ENCODE measurements around the gene POLRMT. TPM values are rescaled to one million over a fixed set of nuclear protein-coding genes. Genes with fewer than 3 reads are reported as not detected.
"Not testable (repeated sequence)": the region's sequence is repeated elsewhere in the genome, so short reads cannot be mapped to it uniquely, and the experiment has no call there.

POLRMT gene
- total RNA-seq, 2 donors from 2014 or later: 34.7 to 106 TPM

DNA sequence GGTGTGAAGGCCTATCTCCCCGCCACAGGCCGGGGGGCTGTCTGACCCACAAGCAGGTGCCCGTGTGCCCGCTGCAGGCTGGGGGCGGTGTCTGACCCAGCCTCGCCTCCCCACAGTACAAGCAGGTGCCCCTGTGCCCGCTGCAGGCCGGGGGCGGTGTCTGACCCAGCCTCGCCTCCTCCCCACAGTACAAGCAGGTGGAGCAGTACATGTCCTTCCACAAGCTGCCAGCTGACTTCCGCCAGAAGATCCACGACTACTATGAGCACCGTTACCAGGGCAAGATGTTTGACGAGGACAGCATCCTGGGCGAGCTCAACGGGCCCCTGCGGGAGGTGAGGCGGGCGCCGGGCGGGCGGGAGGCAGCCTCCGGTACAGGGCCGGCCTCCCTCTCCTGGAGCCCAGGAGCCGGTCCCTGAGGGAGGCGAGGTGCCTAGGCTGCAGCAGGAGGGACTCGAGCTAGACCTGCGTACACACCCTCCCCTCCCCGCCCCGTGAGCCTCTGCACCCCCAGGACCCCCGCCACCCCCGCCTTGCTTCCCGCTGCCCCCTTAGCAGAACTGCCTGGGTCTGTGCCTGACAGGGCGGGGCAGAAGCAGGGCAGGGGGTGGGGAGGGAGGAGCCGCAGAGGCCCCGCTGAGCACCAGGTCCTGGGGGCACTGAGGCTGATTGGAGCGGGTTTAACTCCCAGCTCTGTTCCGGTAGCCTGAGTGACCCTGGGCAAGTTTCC, 23.1 kb downstream of the POLRMT start:
- Histone ChIP-seq H3K27me3 (replicated peaks; ENCODE audit: insufficient read depth) (no peaks in the 10 kb centered on the region), H3K9me3 (no peaks in the 10 kb centered on the region), H3K36me3 (no peaks in the 10 kb centered on the region), H3K4me1 (replicated peaks) (no peaks in the 10 kb centered on the region), H3K4me3 (no peak overlapping the region), H3K27ac (no peak overlapping the region)
- DNase-seq (ENCODE audit: low spot score): no peak
- TF ChIP-seq, protein P1, sequence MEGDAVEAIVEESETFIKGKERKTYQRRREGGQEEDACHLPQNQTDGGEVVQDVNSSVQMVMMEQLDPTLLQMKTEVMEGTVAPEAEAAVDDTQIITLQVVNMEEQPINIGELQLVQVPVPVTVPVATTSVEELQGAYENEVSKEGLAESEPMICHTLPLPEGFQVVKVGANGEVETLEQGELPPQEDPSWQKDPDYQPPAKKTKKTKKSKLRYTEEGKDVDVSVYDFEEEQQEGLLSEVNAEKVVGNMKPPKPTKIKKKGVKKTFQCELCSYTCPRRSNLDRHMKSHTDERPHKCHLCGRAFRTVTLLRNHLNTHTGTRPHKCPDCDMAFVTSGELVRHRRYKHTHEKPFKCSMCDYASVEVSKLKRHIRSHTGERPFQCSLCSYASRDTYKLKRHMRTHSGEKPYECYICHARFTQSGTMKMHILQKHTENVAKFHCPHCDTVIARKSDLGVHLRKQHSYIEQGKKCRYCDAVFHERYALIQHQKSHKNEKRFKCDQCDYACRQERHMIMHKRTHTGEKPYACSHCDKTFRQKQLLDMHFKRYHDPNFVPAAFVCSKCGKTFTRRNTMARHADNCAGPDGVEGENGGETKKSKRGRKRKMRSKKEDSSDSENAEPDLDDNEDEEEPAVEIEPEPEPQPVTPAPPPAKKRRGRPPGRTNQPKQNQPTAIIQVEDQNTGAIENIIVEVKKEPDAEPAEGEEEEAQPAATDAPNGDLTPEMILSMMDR (IDR thresholded peaks at IDR 0.05): no peak
- TF ChIP-seq POLR2A (IDR thresholded peaks at IDR 0.05) (no peak), POLR2AphosphoS5 (IDR thresholded peaks at IDR 0.05) (no peak)
- intact Hi-C loops (cut with DNase I): no loop called here
- 42% methylated on average over 35 of the region's 38 CpGs for WGBS

DNA sequence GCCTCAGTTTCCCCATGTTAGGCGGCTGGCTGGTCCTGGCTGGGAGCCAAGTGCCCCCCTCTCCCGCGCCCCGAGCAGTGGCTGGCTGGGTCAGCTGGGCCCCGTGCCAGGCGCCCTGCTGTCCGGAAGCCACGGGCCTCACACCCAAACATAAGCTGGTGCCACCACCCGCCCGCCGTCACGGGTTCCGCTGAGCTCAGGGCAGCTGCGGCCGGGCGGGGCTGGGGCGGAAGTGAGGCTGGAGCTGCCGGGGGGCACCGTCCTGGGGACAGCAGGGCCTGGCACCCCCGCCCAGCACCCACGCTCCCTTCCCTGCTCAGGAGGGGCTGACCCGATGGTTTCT, 24.4 kb downstream of the POLRMT start:
- 64% methylated on average over 22 of the region's 22 CpGs for WGBS
- Histone ChIP-seq H3K9me3 (no peaks in the 10 kb centered on the region), H3K27me3 (replicated peaks; ENCODE audit: insufficient read depth) (no peaks in the 10 kb centered on the region), H3K27ac (no peak overlapping the region), H3K36me3 (no peaks in the 10 kb centered on the region), H3K4me3 (no peak overlapping the region), H3K4me1 (replicated peaks) (no peaks in the 10 kb centered on the region)
- TF ChIP-seq POLR2AphosphoS5 (IDR thresholded peaks at IDR 0.05) (no peak), POLR2A (IDR thresholded peaks at IDR 0.05) (no peak)
- TF ChIP-seq, protein P1 (IDR thresholded peaks at IDR 0.05): no peak
- intact Hi-C loops (cut with DNase I): no loop called here
- DNase-seq (ENCODE audit: low spot score): no peak

DNA sequence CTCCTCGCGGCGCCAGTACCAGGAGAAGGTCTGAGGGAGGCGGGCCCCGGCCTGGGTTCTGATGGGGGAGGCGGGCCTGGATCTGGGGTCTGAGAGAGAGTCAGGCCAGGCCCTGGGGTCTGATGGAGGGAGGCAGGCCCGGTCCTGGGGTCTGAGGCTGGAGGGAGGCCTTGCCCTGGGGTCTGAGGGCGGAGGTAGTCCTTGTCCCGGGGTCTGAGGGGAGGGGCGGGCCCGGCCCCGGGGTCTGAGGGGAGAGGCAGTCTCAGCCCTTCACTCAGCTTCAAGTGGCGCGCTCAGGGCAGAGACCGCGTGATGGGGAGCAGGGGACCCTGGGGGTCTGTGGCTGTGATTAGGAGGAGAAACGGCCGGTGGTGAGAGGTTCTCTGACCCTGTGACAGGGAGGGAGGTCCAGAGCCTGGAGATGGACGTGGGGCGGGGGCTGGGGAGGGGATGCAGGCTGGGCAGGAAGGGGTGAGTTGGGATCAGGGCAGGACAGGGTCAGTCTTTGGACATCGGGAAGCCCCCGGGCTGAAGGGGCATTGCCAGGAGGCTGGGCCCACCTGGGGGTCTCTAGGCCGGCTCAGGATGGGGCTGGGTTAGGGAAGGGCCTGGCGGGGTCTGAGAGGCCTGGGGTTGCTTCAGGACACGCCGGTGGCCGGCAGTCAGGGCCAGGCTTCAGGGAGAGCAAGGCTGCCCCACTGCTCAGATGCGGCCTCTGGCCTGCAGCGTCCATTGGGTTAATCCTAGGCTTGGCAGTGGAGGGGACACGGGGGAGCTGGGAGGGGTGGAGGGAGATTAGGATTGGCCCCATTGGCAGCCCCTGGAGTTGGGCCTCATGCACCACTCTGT, 25.0 kb downstream of the POLRMT start:
- H3K9me3 ChIP-seq: no peaks in the 10 kb centered on the region
- no peak for TF ChIP-seq POLR2AphosphoS5 (IDR thresholded peaks at IDR 0.05)
- TF ChIP-seq POLR2A (IDR thresholded peaks at IDR 0.05): no peak
- no peaks in the 10 kb centered on the region for H3K36me3 ChIP-seq
- H3K4me3 ChIP-seq: no peak overlapping the region
- DNase-seq (ENCODE audit: low spot score): no peak
- H3K4me1 ChIP-seq (replicated peaks): no peaks in the 10 kb centered on the region
- H3K27me3 ChIP-seq (replicated peaks; ENCODE audit: insufficient read depth): no peaks in the 10 kb centered on the region
- no peak overlapping the region for H3K27ac ChIP-seq
- WGBS: 79% methylated on average over 30 of the region's 30 CpGs
- intact Hi-C loops (cut with DNase I): no loop called here

DNA sequence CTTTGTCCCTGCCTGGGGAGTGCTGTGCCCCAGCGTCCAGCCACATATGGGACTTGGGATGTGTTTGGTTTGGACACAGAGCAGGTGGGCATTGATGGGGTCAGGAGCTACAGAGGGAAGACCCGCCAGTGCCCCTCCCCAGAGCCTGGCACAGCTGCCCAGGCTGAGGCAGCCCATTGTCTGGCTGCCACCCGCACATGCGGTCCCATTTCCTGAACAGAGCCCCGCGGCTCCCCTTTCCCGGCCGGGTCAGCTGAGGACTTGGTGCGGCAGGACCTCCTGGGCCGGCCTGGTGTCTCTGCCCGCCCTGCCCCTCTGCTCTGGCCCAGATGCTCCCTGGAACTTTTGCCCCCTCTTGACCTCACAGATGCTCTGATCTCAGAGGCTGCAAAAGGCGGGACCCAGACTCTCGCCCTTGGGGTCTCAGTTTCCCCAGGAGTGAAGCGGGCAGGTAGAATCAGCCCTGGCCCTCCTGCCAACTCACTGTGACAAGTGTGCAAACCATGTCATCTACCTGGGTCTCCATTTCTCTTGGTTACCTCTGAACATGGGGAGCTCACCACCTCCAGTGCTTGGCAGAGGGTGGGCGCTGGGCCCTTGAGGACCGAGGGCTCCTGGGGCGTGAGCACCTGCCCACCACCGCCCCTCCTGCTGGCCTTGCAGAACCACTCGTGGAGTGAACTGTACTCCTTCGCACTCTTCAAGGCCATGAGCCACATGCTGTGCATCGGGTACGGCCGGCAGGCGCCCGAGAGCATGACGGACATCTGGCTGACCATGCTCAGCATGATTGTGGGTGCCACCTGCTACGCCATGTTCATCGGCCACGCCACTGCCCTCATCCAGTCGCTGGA, 25.8 kb downstream of the POLRMT start:
- no peak for DNase-seq (ENCODE audit: low spot score)
- TF ChIP-seq POLR2AphosphoS5 (IDR thresholded peaks at IDR 0.05) (no peak), POLR2A (IDR thresholded peaks at IDR 0.05) (no peak)
- TF ChIP-seq, protein P1 (IDR thresholded peaks at IDR 0.05): no peak
- Histone ChIP-seq H3K9me3 (no peaks in the 10 kb centered on the region), H3K4me1 (replicated peaks) (no peaks in the 10 kb centered on the region), H3K27ac (no peak overlapping the region), H3K4me3 (no peak overlapping the region), H3K27me3 (replicated peaks; ENCODE audit: insufficient read depth) (no peaks in the 10 kb centered on the region), H3K36me3 (no peaks in the 10 kb centered on the region)
- 87% methylated on average over 27 of the region's 30 CpGs for WGBS
- intact Hi-C loops (cut with DNase I): no loop called here

DNA sequence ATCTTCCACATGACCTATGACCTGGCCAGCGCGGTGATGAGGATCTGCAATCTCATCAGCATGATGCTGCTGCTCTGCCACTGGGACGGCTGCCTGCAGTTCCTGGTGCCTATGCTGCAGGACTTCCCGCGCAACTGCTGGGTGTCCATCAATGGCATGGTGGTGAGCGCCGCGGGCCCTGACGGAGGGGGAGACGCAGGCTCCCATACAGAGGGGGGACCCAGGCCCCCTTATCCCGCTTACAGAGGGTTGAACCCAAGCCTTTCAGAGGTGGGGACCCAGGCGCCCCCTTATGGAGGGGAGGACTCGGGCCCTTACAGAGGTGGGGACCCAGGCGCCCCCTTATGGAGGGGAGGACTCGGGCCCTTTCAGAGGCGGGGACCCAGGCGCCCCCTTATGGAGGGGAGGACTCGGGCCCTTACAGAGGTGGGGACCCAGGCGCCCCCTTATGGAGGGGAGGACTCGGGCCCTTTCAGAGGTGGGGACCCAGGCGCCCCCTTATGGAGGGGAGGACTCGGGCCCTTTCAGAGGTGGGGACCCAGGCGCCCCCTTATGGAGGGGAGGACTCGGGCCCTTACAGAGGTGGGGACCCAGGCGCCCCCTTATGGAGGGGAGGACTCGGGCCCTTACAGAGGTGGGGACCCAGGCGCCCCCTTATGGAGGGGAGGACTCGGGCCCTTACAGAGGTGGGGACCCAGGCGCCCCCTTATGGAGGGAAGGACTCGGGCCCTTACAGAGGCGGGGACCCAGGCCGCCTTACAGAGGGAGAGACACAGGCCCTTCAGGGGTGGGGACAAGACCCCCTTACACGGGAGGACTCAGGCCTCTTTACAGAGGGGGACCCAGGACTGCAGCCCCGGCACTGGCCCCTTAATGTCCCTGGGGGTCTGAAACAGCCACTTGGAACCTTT, 28.0 kb downstream of the POLRMT start:
- H3K27ac ChIP-seq; H3K4me3 ChIP-seq; H3K4me1 ChIP-seq (replicated peaks); H3K27me3 ChIP-seq (replicated peaks; ENCODE audit: insufficient read depth); DNase-seq (ENCODE audit: low spot score); H3K9me3 ChIP-seq; H3K36me3 ChIP-seq; intact Hi-C loops (cut with DNase I): not testable (repeated sequence)
- WGBS: 81% methylated on average over 27 of the region's 34 CpGs

Data from prostate gland (tissue), 2 donors.